H9 (cell line): ENCODE measurements around the gene CD48. TPM values are rescaled to one million over a fixed set of nuclear protein-coding genes. Genes with fewer than 3 reads are reported as not detected.
A peak's percentile ranks its signal among the peaks of the same experiment; 100 is the strongest.

Experiments
- DNase-seq: peaks from one replicate; pipeline ENCODE4 v3.0.0-alpha.2; 2017
- H2AFZ ChIP-seq: one replicate; pipeline ENCODE4 v1.6.1; 2013; ENCODE audit warnings: mild to moderate bottlenecking, low read length, control low read depth, moderate library complexity
- H2AK5ac ChIP-seq: 2 replicates; pipeline ENCODE4 v1.6.1; 2013; ENCODE audit warnings: low read length, control low read depth, mixed read lengths; ENCODE audit not compliant: insufficient read length
- H2BK120ac ChIP-seq: one replicate; pipeline ENCODE4 v1.6.1; 2013; ENCODE audit warnings: low read depth, mild to moderate bottlenecking, low read length, control low read depth, inconsistent platforms; ENCODE audit not compliant: poor library complexity, severe bottlenecking
- H2BK12ac ChIP-seq: 2 replicates; pipeline ENCODE4 v1.6.1; 2013; ENCODE audit warnings: low read length, control low read depth, mixed read lengths, low read depth; ENCODE audit not compliant: insufficient read length
- H2BK15ac ChIP-seq: 2 replicates; pipeline ENCODE4 v1.6.1; 2013; ENCODE audit warnings: low read depth, low read length, control low read depth
- H2BK20ac ChIP-seq: one replicate; pipeline ENCODE4 v1.6.1; 2013; ENCODE audit warnings: low read depth, mild to moderate bottlenecking, low read length, control low read depth, inconsistent platforms; ENCODE audit not compliant: poor library complexity, severe bottlenecking
- H2BK5ac ChIP-seq: 2 replicates; pipeline ENCODE4 v1.6.1; 2013; ENCODE audit warnings: low read length, control low read depth, mixed read lengths; ENCODE audit not compliant: insufficient read length
- H3K14ac ChIP-seq: 2 replicates; pipeline ENCODE4 v1.6.1; 2013; ENCODE audit warnings: low read length, control low read depth; ENCODE audit not compliant: insufficient read depth
- H3K18ac ChIP-seq: 2 replicates; pipeline ENCODE4 v1.6.1; 2013; ENCODE audit warnings: low read depth, mild to moderate bottlenecking, mixed read lengths, low read length, control low read depth; ENCODE audit not compliant: insufficient read length
- H3K23ac ChIP-seq: 2 replicates; pipeline ENCODE4 v1.6.1; 2013; ENCODE audit warnings: low read length, control low read depth, mixed read lengths, low read depth; ENCODE audit not compliant: insufficient read length
- H3K23me2 ChIP-seq: 2 replicates; pipeline ENCODE4 v1.6.1; 2013; ENCODE audit warnings: low read depth, mild to moderate bottlenecking, mixed read lengths, low read length, control low read depth; ENCODE audit not compliant: insufficient read length, poor library complexity, severe bottlenecking
- H3K27ac ChIP-seq: 2 replicates; pipeline ENCODE4 v1.5.1; 2013; ENCODE audit warnings: low read length, control low read depth, mixed read lengths, low read depth; ENCODE audit not compliant: insufficient read length
- H3K27me3 ChIP-seq: 2 replicates; pipeline ENCODE4 v1.6.1; 2013; ENCODE audit warnings: low read length, control low read depth, inconsistent platforms; ENCODE audit not compliant: insufficient read depth
- H3K4ac ChIP-seq: 2 replicates; pipeline ENCODE4 v1.6.1; 2013; ENCODE audit warnings: low read depth, mild to moderate bottlenecking, control low read depth, inconsistent platforms, low read length, moderate library complexity
- H3K4me1 ChIP-seq: 2 replicates; pipeline ENCODE4 v1.6.1; 2013; ENCODE audit warnings: low read length, control low read depth, inconsistent platforms; ENCODE audit not compliant: insufficient read depth
- H3K4me2 ChIP-seq: 2 replicates; pipeline ENCODE4 v1.6.1; 2013; ENCODE audit warnings: low read length, control low read depth, mixed read lengths; ENCODE audit not compliant: insufficient read length, insufficient read depth
- H3K56ac ChIP-seq: 2 replicates; pipeline ENCODE4 v1.6.1; 2013; ENCODE audit warnings: low read depth, mild to moderate bottlenecking, mixed read lengths, low read length, control low read depth; ENCODE audit not compliant: insufficient read length
- H3K79me1 ChIP-seq: 2 replicates; pipeline ENCODE4 v1.6.1; 2013; ENCODE audit warnings: low read depth, mild to moderate bottlenecking, moderate library complexity, low read length, control low read depth, inconsistent platforms; ENCODE audit not compliant: insufficient read depth, poor library complexity, severe bottlenecking
- H3K79me2 ChIP-seq: 2 replicates; pipeline ENCODE4 v1.6.1; 2013; ENCODE audit warnings: low read length, control low read depth, inconsistent platforms; ENCODE audit not compliant: insufficient read depth
- H3K9ac ChIP-seq: 2 replicates; pipeline ENCODE4 v1.6.1; 2013; ENCODE audit warnings: low read length, control low read depth, mixed read lengths; ENCODE audit not compliant: insufficient read length; ENCODE audit errors: extremely low read depth
- H3K9me3 ChIP-seq: one replicate; pipeline ENCODE4 v1.6.1; 2013; ENCODE audit warnings: low read depth, low read length, inconsistent platforms; ENCODE audit not compliant: control insufficient read depth
- H3T11ph ChIP-seq: one replicate; pipeline ENCODE4 v1.6.1; 2013; ENCODE audit warnings: mild to moderate bottlenecking, low read length, control low read depth, inconsistent platforms
- H4K20me1 ChIP-seq: one replicate; pipeline ENCODE4 v1.6.1; 2013; ENCODE audit not compliant: control insufficient read depth, insufficient read length, insufficient read depth
- H4K5ac ChIP-seq: 2 replicates; pipeline ENCODE4 v1.6.1; 2013; ENCODE audit warnings: low read depth, mild to moderate bottlenecking, mixed read lengths, low read length, control low read depth; ENCODE audit not compliant: insufficient read length
- H4K8ac ChIP-seq: replicated peaks from 2 replicates; pipeline ENCODE4 v1.6.1; 2013; ENCODE audit warnings: low read length, control low read depth, mixed read lengths, low read depth; ENCODE audit not compliant: insufficient read length
- H4K91ac ChIP-seq: 2 replicates; pipeline ENCODE4 v1.6.1; 2013; ENCODE audit warnings: low read depth, mild to moderate bottlenecking, moderate library complexity, mixed read lengths, low read length, control low read depth; ENCODE audit not compliant: insufficient read length
- H3K27ac Mint-ChIP-seq, 3 experiments: 2 replicates in 2 of 3; 3 replicates in 1 of 3; pipeline ENCODE4 v1.8.0; 2020 to 2021; ENCODE audit warnings: mixed read lengths in 3 of 3, mild to moderate bottlenecking in 1 of 3, moderate library complexity in 1 of 3
- H3K27me3 Mint-ChIP-seq: 2 replicates; pipeline ENCODE4 v1.8.0; 2021; ENCODE audit warnings: low read depth, mild to moderate bottlenecking, moderate library complexity, mixed read lengths
- H3K36me3 Mint-ChIP-seq, 3 experiments: 2 replicates in 2 of 3; 3 replicates in 1 of 3; pipeline ENCODE4 v1.8.0; 2020 to 2021; ENCODE audit warnings: low read depth in 3 of 3, mixed read lengths in 3 of 3; ENCODE audit not compliant: insufficient read depth in 1 of 3
- H3K4me1 Mint-ChIP-seq, 2 experiments: 2 replicates each; pipeline ENCODE4 v1.8.0; 2020; ENCODE audit warnings: mixed read lengths in 2 of 2
- H3K4me3 Mint-ChIP-seq, 2 experiments: 2 replicates in 1 of 2; 3 replicates in 1 of 2; pipeline ENCODE4 v1.8.0; 2020 to 2021; ENCODE audit warnings: mild to moderate bottlenecking in 2 of 2, mixed read lengths in 2 of 2, moderate library complexity in 1 of 2
- H3K9me3 Mint-ChIP-seq, 2 experiments: 2 replicates in 1 of 2; 3 replicates in 1 of 2; pipeline ENCODE4 v1.8.0; 2020; ENCODE audit warnings: mild to moderate bottlenecking in 2 of 2, mixed read lengths in 2 of 2, moderate library complexity in 1 of 2
- CTCF ChIP-seq: fragments of 200-600 bp; sonication (generic); conservative IDR thresholded peaks from 3 replicates; pipeline ENCODE4 v1.8.0; 2021; ENCODE audit warnings: antibody characterized with exemption, mild to moderate bottlenecking
- WGBS: extraction: QIAGEN DNeasy Blood & Tissue Kit; methylation state at CpG from one replicate; pipeline ENCODE4 v1.1.7; 2013; ENCODE audit warnings: missing lambda C conversion rate, low lambda C conversion rate, mixed read lengths; ENCODE audit not compliant: insufficient read length; ENCODE audit errors: extremely low coverage; 5-methylcytosine and 5-hydroxymethylcytosine counted together
- total RNA-seq: library from RNA; stranded (reverse); gene quantifications from 2 replicates; pipeline ENCODE4 v1.2.1, GENCODE V29; 2021

The CD48 gene
- total RNA-seq, 1 experiment from 2014 or later = not detected

GRCh38 chr1:160726498-160727315 lies 15.1 kb upstream of the CD48 start:
- Histone ChIP-seq H3K4ac (no peak overlapping the region), H3K79me2 (no peaks in the 10 kb centered on the region), H2BK5ac (no peak overlapping the region), H4K5ac (no peak overlapping the region), H2AK5ac (no peak overlapping the region), H3K27ac (peak overlapping the region; percentile 44), H2BK12ac (no peak overlapping the region), H4K91ac (no peak overlapping the region), H4K8ac (no peak overlapping the region), H3T11ph (no peak overlapping the region), H3K79me1 (no peaks in the 10 kb centered on the region), H3K4me2 (peak overlapping the region; percentile 6), H3K9me3 (no peaks in the 10 kb centered on the region), H2BK20ac (peak overlapping the region; percentile 50), H2BK120ac (no peak overlapping the region), H3K4me1 (no peaks in the 10 kb centered on the region; the same call in 1 of the 2 replicates), H3K18ac (peak overlapping the region; percentile 16), H3K9ac (no peak overlapping the region), H4K20me1 (no peaks in the 10 kb centered on the region), H3K27me3 (no peaks in the 10 kb centered on the region), H2BK15ac (no peak overlapping the region), H3K56ac (no peak overlapping the region), H2AFZ (peak overlapping the region; percentile 48), H3K14ac (no peak overlapping the region), H3K23ac (no peak overlapping the region), H3K23me2 (no peaks in the 10 kb centered on the region)
- Mint-ChIP-seq H3K4me1 (peaks cover 13 to 18% of the 10 kb centered on the region in 2 experiments), H3K27ac (no peak overlapping the region), H3K36me3 (no peaks in the 10 kb centered on the region; a peak in 1 of 7 replicates), H3K9me3 (peaks cover 4% of the 10 kb centered on the region in 2 experiments; a peak in 2 of 5 replicates), H3K4me3 (no peak overlapping the region), H3K27me3 (no peaks in the 10 kb centered on the region)
- DNase-seq = peak; percentile 88
- WGBS = no CpG with 5 or more reads among the region's 8 CpGs
- peak; percentile 96 for TF ChIP-seq CTCF
